H9 (cell line): ENCODE measurements around the gene ULK4. TPM values are rescaled to one million over a fixed set of nuclear protein-coding genes. Genes with fewer than 3 reads are reported as not detected.

Experiments used
- DNase-seq: peaks from one replicate; pipeline ENCODE4 v3.0.0-alpha.2; 2017
- H2AFZ ChIP-seq: one replicate; pipeline ENCODE4 v1.6.1; 2013; ENCODE audit warnings: mild to moderate bottlenecking, low read length, control low read depth, moderate library complexity
- H2AK5ac ChIP-seq: 2 replicates; pipeline ENCODE4 v1.6.1; 2013; ENCODE audit warnings: low read length, control low read depth, mixed read lengths; ENCODE audit not compliant: insufficient read length
- H2BK120ac ChIP-seq: one replicate; pipeline ENCODE4 v1.6.1; 2013; ENCODE audit warnings: low read depth, mild to moderate bottlenecking, low read length, control low read depth, inconsistent platforms; ENCODE audit not compliant: poor library complexity, severe bottlenecking
- H2BK12ac ChIP-seq: 2 replicates; pipeline ENCODE4 v1.6.1; 2013; ENCODE audit warnings: low read length, control low read depth, mixed read lengths, low read depth; ENCODE audit not compliant: insufficient read length
- H2BK15ac ChIP-seq: 2 replicates; pipeline ENCODE4 v1.6.1; 2013; ENCODE audit warnings: low read depth, low read length, control low read depth
- H2BK20ac ChIP-seq: one replicate; pipeline ENCODE4 v1.6.1; 2013; ENCODE audit warnings: low read depth, mild to moderate bottlenecking, low read length, control low read depth, inconsistent platforms; ENCODE audit not compliant: poor library complexity, severe bottlenecking
- H2BK5ac ChIP-seq: 2 replicates; pipeline ENCODE4 v1.6.1; 2013; ENCODE audit warnings: low read length, control low read depth, mixed read lengths; ENCODE audit not compliant: insufficient read length
- H3K14ac ChIP-seq: 2 replicates; pipeline ENCODE4 v1.6.1; 2013; ENCODE audit warnings: low read length, control low read depth; ENCODE audit not compliant: insufficient read depth
- H3K18ac ChIP-seq: 2 replicates; pipeline ENCODE4 v1.6.1; 2013; ENCODE audit warnings: low read depth, mild to moderate bottlenecking, mixed read lengths, low read length, control low read depth; ENCODE audit not compliant: insufficient read length
- H3K23ac ChIP-seq: 2 replicates; pipeline ENCODE4 v1.6.1; 2013; ENCODE audit warnings: low read length, control low read depth, mixed read lengths, low read depth; ENCODE audit not compliant: insufficient read length
- H3K23me2 ChIP-seq: 2 replicates; pipeline ENCODE4 v1.6.1; 2013; ENCODE audit warnings: low read depth, mild to moderate bottlenecking, mixed read lengths, low read length, control low read depth; ENCODE audit not compliant: insufficient read length, poor library complexity, severe bottlenecking
- H3K27ac ChIP-seq: 2 replicates; pipeline ENCODE4 v1.5.1; 2013; ENCODE audit warnings: low read length, control low read depth, mixed read lengths, low read depth; ENCODE audit not compliant: insufficient read length
- H3K27me3 ChIP-seq: 2 replicates; pipeline ENCODE4 v1.6.1; 2013; ENCODE audit warnings: low read length, control low read depth, inconsistent platforms; ENCODE audit not compliant: insufficient read depth
- H3K4ac ChIP-seq: 2 replicates; pipeline ENCODE4 v1.6.1; 2013; ENCODE audit warnings: low read depth, mild to moderate bottlenecking, control low read depth, inconsistent platforms, low read length, moderate library complexity
- H3K4me1 ChIP-seq: 2 replicates; pipeline ENCODE4 v1.6.1; 2013; ENCODE audit warnings: low read length, control low read depth, inconsistent platforms; ENCODE audit not compliant: insufficient read depth
- H3K4me2 ChIP-seq: 2 replicates; pipeline ENCODE4 v1.6.1; 2013; ENCODE audit warnings: low read length, control low read depth, mixed read lengths; ENCODE audit not compliant: insufficient read length, insufficient read depth
- H3K56ac ChIP-seq: 2 replicates; pipeline ENCODE4 v1.6.1; 2013; ENCODE audit warnings: low read depth, mild to moderate bottlenecking, mixed read lengths, low read length, control low read depth; ENCODE audit not compliant: insufficient read length
- H3K79me1 ChIP-seq: 2 replicates; pipeline ENCODE4 v1.6.1; 2013; ENCODE audit warnings: low read depth, mild to moderate bottlenecking, moderate library complexity, low read length, control low read depth, inconsistent platforms; ENCODE audit not compliant: insufficient read depth, poor library complexity, severe bottlenecking
- H3K79me2 ChIP-seq: 2 replicates; pipeline ENCODE4 v1.6.1; 2013; ENCODE audit warnings: low read length, control low read depth, inconsistent platforms; ENCODE audit not compliant: insufficient read depth
- H3K9ac ChIP-seq: 2 replicates; pipeline ENCODE4 v1.6.1; 2013; ENCODE audit warnings: low read length, control low read depth, mixed read lengths; ENCODE audit not compliant: insufficient read length; ENCODE audit errors: extremely low read depth
- H3K9me3 ChIP-seq: one replicate; pipeline ENCODE4 v1.6.1; 2013; ENCODE audit warnings: low read depth, low read length, inconsistent platforms; ENCODE audit not compliant: control insufficient read depth
- H3T11ph ChIP-seq: one replicate; pipeline ENCODE4 v1.6.1; 2013; ENCODE audit warnings: mild to moderate bottlenecking, low read length, control low read depth, inconsistent platforms
- H4K20me1 ChIP-seq: one replicate; pipeline ENCODE4 v1.6.1; 2013; ENCODE audit not compliant: control insufficient read depth, insufficient read length, insufficient read depth
- H4K5ac ChIP-seq: 2 replicates; pipeline ENCODE4 v1.6.1; 2013; ENCODE audit warnings: low read depth, mild to moderate bottlenecking, mixed read lengths, low read length, control low read depth; ENCODE audit not compliant: insufficient read length
- H4K8ac ChIP-seq: replicated peaks from 2 replicates; pipeline ENCODE4 v1.6.1; 2013; ENCODE audit warnings: low read length, control low read depth, mixed read lengths, low read depth; ENCODE audit not compliant: insufficient read length
- H4K91ac ChIP-seq: 2 replicates; pipeline ENCODE4 v1.6.1; 2013; ENCODE audit warnings: low read depth, mild to moderate bottlenecking, moderate library complexity, mixed read lengths, low read length, control low read depth; ENCODE audit not compliant: insufficient read length
- H3K27ac Mint-ChIP-seq, 3 experiments: 2 replicates in 2 of 3; 3 replicates in 1 of 3; pipeline ENCODE4 v1.8.0; 2020 to 2021; ENCODE audit warnings: mixed read lengths in 3 of 3, mild to moderate bottlenecking in 1 of 3, moderate library complexity in 1 of 3
- H3K27me3 Mint-ChIP-seq: 2 replicates; pipeline ENCODE4 v1.8.0; 2021; ENCODE audit warnings: low read depth, mild to moderate bottlenecking, moderate library complexity, mixed read lengths
- H3K36me3 Mint-ChIP-seq, 3 experiments: 2 replicates in 2 of 3; 3 replicates in 1 of 3; pipeline ENCODE4 v1.8.0; 2020 to 2021; ENCODE audit warnings: low read depth in 3 of 3, mixed read lengths in 3 of 3; ENCODE audit not compliant: insufficient read depth in 1 of 3
- H3K4me1 Mint-ChIP-seq, 2 experiments: 2 replicates each; pipeline ENCODE4 v1.8.0; 2020; ENCODE audit warnings: mixed read lengths in 2 of 2
- H3K4me3 Mint-ChIP-seq, 2 experiments: 2 replicates in 1 of 2; 3 replicates in 1 of 2; pipeline ENCODE4 v1.8.0; 2020 to 2021; ENCODE audit warnings: mild to moderate bottlenecking in 2 of 2, mixed read lengths in 2 of 2, moderate library complexity in 1 of 2
- H3K9me3 Mint-ChIP-seq, 2 experiments: 2 replicates in 1 of 2; 3 replicates in 1 of 2; pipeline ENCODE4 v1.8.0; 2020; ENCODE audit warnings: mild to moderate bottlenecking in 2 of 2, mixed read lengths in 2 of 2, moderate library complexity in 1 of 2
- CTCF ChIP-seq: fragments of 200-600 bp; sonication (generic); conservative IDR thresholded peaks from 3 replicates; pipeline ENCODE4 v1.8.0; 2021; ENCODE audit warnings: antibody characterized with exemption, mild to moderate bottlenecking
- WGBS: extraction: QIAGEN DNeasy Blood & Tissue Kit; methylation state at CpG from one replicate; pipeline ENCODE4 v1.1.7; 2013; ENCODE audit warnings: missing lambda C conversion rate, low lambda C conversion rate, mixed read lengths; ENCODE audit not compliant: insufficient read length; ENCODE audit errors: extremely low coverage; 5-methylcytosine and 5-hydroxymethylcytosine counted together
- total RNA-seq: library from RNA; stranded (reverse); gene quantifications from 2 replicates; pipeline ENCODE4 v1.2.1, GENCODE V29; 2021

The ULK4 gene
- total RNA-seq, 1 experiment from 2014 or later: 12.9 TPM

- H3K36me3 Mint-ChIP-seq: no peaks in the 10 kb centered on the region
- no peaks in the 10 kb centered on the region for H3K4me1 Mint-ChIP-seq
- no peak for DNase-seq
- H3K14ac ChIP-seq: no peak overlapping the region
- H3K27me3 ChIP-seq: no peaks in the 10 kb centered on the region
- H3K23ac ChIP-seq: no peak overlapping the region
- H2BK120ac ChIP-seq: no peak overlapping the region
- H4K20me1 ChIP-seq: no peaks in the 10 kb centered on the region
- H3K56ac ChIP-seq: no peak overlapping the region
- H3K27ac Mint-ChIP-seq: no peak overlapping the region
- no peak overlapping the region for H3T11ph ChIP-seq
- H3K27ac ChIP-seq: no peak overlapping the region
- no peak overlapping the region for H4K8ac ChIP-seq
- H3K4ac ChIP-seq: no peak overlapping the region
- no peaks in the 10 kb centered on the region for H3K79me2 ChIP-seq
- WGBS: no CpG with 5 or more reads among the region's 5 CpGs
- no peak overlapping the region for H3K9ac ChIP-seq
- H2BK5ac ChIP-seq: no peak overlapping the region
- no peak overlapping the region for H2AK5ac ChIP-seq
- no peaks in the 10 kb centered on the region for H3K23me2 ChIP-seq
- no peak overlapping the region for H3K4me3 Mint-ChIP-seq
- no peak overlapping the region for H2AFZ ChIP-seq
- H3K27me3 Mint-ChIP-seq: peaks cover 1% of the 10 kb centered on the region; the same call in 1 of the 2 replicates
- H3K18ac ChIP-seq: no peak overlapping the region
- no peak overlapping the region for H3K4me2 ChIP-seq
- H2BK12ac ChIP-seq: no peak overlapping the region
- no peaks in the 10 kb centered on the region for H3K9me3 ChIP-seq
- H2BK15ac ChIP-seq: no peak overlapping the region
- no peak overlapping the region for H4K5ac ChIP-seq
- H3K9me3 Mint-ChIP-seq: peaks cover 0 to 2% of the 10 kb centered on the region in 2 experiments; a peak in 1 of 5 replicates
- TF ChIP-seq CTCF: no peak
- no peak overlapping the region for H2BK20ac ChIP-seq
- no peaks in the 10 kb centered on the region for H3K4me1 ChIP-seq
- H3K79me1 ChIP-seq: no peaks in the 10 kb centered on the region
- H4K91ac ChIP-seq: no peak overlapping the region
Measured at GRCh38 chr3:41987627-41988026, 25.7 kb upstream of the ULK4 start.
